HEK293T (cell line): Measurements from ENCODE around the gene CDYL2.

Experiments used
- ARNT ChIP-seq: fragments of 450-650 bp; IDR thresholded peaks from 2 replicates; pipeline ENCODE4 v1.6.1; 2017; ENCODE audit warnings: mild to moderate bottlenecking
- ELF4 ChIP-seq: fragments of 450-650 bp; IDR thresholded peaks from 2 replicates; pipeline ENCODE4 v1.6.1; 2017; ENCODE audit warnings: antibody characterized with exemption
- FOXA1 ChIP-seq: fragments of 450-650 bp; IDR thresholded peaks from 2 replicates; pipeline ENCODE4 v1.6.1; 2016; ENCODE audit warnings: mild to moderate bottlenecking
- FOXK2 ChIP-seq: fragments of 450-650 bp; IDR thresholded peaks from 2 replicates; pipeline ENCODE4 v1.6.1; 2016; ENCODE audit warnings: mild to moderate bottlenecking
- FOXM1 ChIP-seq: fragments of 450-650 bp; IDR thresholded peaks from 2 replicates; pipeline ENCODE4 v1.6.1; 2017; ENCODE audit warnings: mild to moderate bottlenecking, borderline replicate concordance
- HDGF ChIP-seq: fragments of 450-650 bp; IDR thresholded peaks from 2 replicates; pipeline ENCODE4 v1.6.1; 2017; ENCODE audit warnings: antibody characterized with exemption, borderline replicate concordance
- L3MBTL2 ChIP-seq: fragments of 450-650 bp; conservative IDR thresholded peaks from 2 replicates; pipeline ENCODE4 v1.6.1; 2016; ENCODE audit warnings: mild to moderate bottlenecking
- LEF1 ChIP-seq: fragments of 450-650 bp; IDR thresholded peaks from 2 replicates; pipeline ENCODE4 v1.6.1; 2017; ENCODE audit warnings: mild to moderate bottlenecking, borderline replicate concordance
- NFRKB ChIP-seq: fragments of 450-650 bp; IDR thresholded peaks from 2 replicates; pipeline ENCODE4 v1.6.1; 2016; ENCODE audit warnings: mild to moderate bottlenecking, moderate library complexity
- SP1 ChIP-seq: fragments of 450-650 bp; IDR thresholded peaks from 2 replicates; pipeline ENCODE4 v1.6.1; 2017
- ZNF384 ChIP-seq: fragments of 450-650 bp; IDR thresholded peaks from 2 replicates; pipeline ENCODE4 v1.6.1; 2016

DNA sequence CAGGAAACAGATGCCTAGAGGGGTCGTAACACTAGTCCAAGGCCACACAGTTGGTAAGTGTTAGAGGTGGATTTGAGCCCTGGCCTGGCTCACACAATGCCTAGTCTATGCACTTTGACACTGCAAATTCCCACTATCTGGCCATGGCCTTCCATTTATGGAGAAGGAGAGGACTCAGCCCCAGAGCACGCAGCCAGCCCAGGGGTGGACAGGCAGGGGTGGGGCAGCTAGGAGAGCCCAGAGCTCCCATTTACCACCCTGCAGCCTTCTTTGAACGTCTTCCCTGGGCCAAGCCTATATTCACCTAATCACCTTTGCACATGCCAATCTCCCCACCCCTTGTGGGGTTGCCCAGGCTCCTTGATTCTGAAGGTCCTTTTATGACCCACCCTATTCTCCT, 182.4 kb downstream of the CDYL2 start:
- no peak for TF ChIP-seq FOXM1
- no peak for TF ChIP-seq FOXA1
- no peak for TF ChIP-seq FOXK2
- no peak for TF ChIP-seq ZNF384
- no peak for TF ChIP-seq ARNT
- TF ChIP-seq HDGF, result no peak
- no peak for TF ChIP-seq L3MBTL2
- no peak for TF ChIP-seq LEF1
- no peak for TF ChIP-seq NFRKB
- TF ChIP-seq ELF4, result no peak
- TF ChIP-seq SP1, result no peak
